HG03066 (cell line): Measurements from ENCODE around the gene MAP1LC3A.

ENCODE experiments used
- ATAC-seq: cut with Tn5 transposase; IDR thresholded peaks from one replicate; pipeline ENCODE4 v1.9.1; 2021; ENCODE audit warnings: low read depth; ENCODE audit not compliant: unreplicated experiment

The MAP1LC3A gene

GRCh38 chr20:34547844-34548613, 10.5 kb upstream of the MAP1LC3A start:
- ATAC-seq, result no peak

- no peak for ATAC-seq
Observed at GRCh38 chr20:34549291-34549928, 9.1 kb upstream of the MAP1LC3A start.

- no peak for ATAC-seq
Observed at GRCh38 chr20:34549929-34550305, 8.6 kb upstream of the MAP1LC3A start.

GRCh38 chr20:34552569-34552968, 5.9 kb upstream of the MAP1LC3A start:
- ATAC-seq, result no peak

- no peak for ATAC-seq
Observed at GRCh38 chr20:34553366-34553867, 5.1 kb upstream of the MAP1LC3A start.

- ATAC-seq, result no peak
Observed at GRCh38 chr20:34557936-34558319, 590 bp upstream of the MAP1LC3A start.

GRCh38 chr20:34559311-34560140, 1.0 kb downstream of the MAP1LC3A start:
- ATAC-seq, result no peak

- ATAC-seq, result no peak
Observed at GRCh38 chr20:34560141-34560523, 1.6 kb downstream of the MAP1LC3A start.

GRCh38 chr20:34560614-34561013, 2.1 kb downstream of the MAP1LC3A start:
- no peak for ATAC-seq

- ATAC-seq, result no peak
Observed at GRCh38 chr20:34561661-34562060, 3.1 kb downstream of the MAP1LC3A start.

- no peak for ATAC-seq
Observed at GRCh38 chr20:34562641-34563040, 4.1 kb downstream of the MAP1LC3A start.

- no peak for ATAC-seq
Observed at GRCh38 chr20:34564833-34565232, 6.3 kb downstream of the MAP1LC3A start.

- no peak for ATAC-seq
Observed at GRCh38 chr20:34566978-34567891, 8.7 kb downstream of the MAP1LC3A start.

GRCh38 chr20:34567892-34568865, 9.7 kb downstream of the MAP1LC3A start:
- ATAC-seq, result no peak

GRCh38 chr20:34569598-34569997, 11.1 kb downstream of the MAP1LC3A start:
- ATAC-seq, result no peak

GRCh38 chr20:34570859-34571306, 12.4 kb downstream of the MAP1LC3A start:
- ATAC-seq, result no peak

GRCh38 chr20:34571753-34572152, 13.2 kb downstream of the MAP1LC3A start:
- ATAC-seq, result no peak

- ATAC-seq, result no peak
Observed at GRCh38 chr20:34573541-34574300, 15.2 kb downstream of the MAP1LC3A start.
